Neutrophil (primary cell): Measurements from ENCODE around the gene UBE3C.
A peak's percentile ranks its signal among the peaks of the same experiment; 100 is the strongest.

ENCODE experiments used
- H3K27ac ChIP-seq: fragments of 200-600 bp; sonication (generic); 2 replicates; pipeline ENCODE4 v1.5.1; 2016; ENCODE audit warnings: mild to moderate bottlenecking, moderate library complexity
- H3K27me3 ChIP-seq: fragments of 200-600 bp; sonication (generic); 2 replicates; pipeline ENCODE4 v1.6.0; 2016; ENCODE audit warnings: mild to moderate bottlenecking
- H3K36me3 ChIP-seq: fragments of 200-600 bp; sonication (generic); 2 replicates; pipeline ENCODE4 v1.5.1; 2017
- H3K4me1 ChIP-seq, 2 experiments: fragments of 200-600 bp in 1 of 2; sonication (generic) in 1 of 2; 1 replicate in 1 of 2; 2 replicates in 1 of 2; pipeline versions ENCODE4 v1.5.1 to v1.6.1; 2013 to 2016; ENCODE audit warnings: low read depth in 1 of 2, low read length in 1 of 2, mild to moderate bottlenecking in 1 of 2, moderate library complexity in 1 of 2; ENCODE audit not compliant: control insufficient read depth in 1 of 2, insufficient read depth in 1 of 2
- H3K4me3 ChIP-seq, 2 experiments: fragments of 200-600 bp in 1 of 2; sonication (generic) in 1 of 2; 1 replicate in 1 of 2; 2 replicates in 1 of 2; pipeline ENCODE4 v1.5.1; 2013 to 2016; ENCODE audit warnings: low read depth in 1 of 2, low read length in 1 of 2, mild to moderate bottlenecking in 1 of 2, moderate library complexity in 1 of 2
- H3K9me3 ChIP-seq: fragments of 200-600 bp; sonication (generic); 2 replicates; pipeline ENCODE4 v1.5.1; 2016
- TF ChIP-seq, protein P1 (sequence below): fragments of 200-600 bp; sonication (generic); IDR thresholded peaks from 2 replicates; pipeline ENCODE4 v1.5.1; 2016; ENCODE audit warnings: antibody characterized with exemption

Gene UBE3C

DNA sequence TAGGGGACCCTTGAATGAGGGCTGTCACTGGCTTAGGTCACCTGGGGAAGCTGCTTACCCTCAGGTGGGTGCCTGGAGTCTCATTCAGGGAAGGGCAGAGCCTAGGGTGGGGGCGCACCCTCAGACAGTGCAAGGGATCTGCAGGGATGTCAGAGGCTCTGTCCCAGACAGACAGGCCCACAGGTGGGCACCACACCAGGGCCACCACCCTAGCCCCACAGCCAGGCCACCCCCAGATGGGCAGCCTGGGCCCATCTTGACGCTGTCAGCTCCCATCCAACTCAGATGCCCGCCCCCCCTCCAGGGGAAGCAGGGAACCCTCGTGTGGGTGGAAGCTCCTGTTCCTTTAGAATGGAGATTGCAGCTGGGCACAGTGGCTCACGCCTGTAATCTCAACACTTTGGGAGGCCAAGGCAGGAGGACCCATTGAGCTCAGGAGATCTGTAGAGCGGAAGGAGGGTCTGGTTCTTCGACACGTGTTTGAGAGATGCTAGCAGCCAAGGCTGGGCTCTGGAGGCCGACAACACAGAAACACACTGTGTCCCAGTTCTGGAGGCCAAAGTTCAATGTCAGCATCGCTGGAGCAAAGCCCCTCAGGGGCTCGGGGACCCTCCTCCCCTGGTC is 139.6 kb downstream of the UBE3C start:
- Histone ChIP-seq H3K9me3 (no peaks in the 10 kb centered on the region), H3K36me3 (no peaks in the 10 kb centered on the region), H3K4me3 (no peak overlapping the region), H3K27me3 (peaks cover 28% of the 10 kb centered on the region), H3K4me1 (peaks cover 27 to 33% of the 10 kb centered on the region in 2 experiments), H3K27ac (no peak overlapping the region)
- TF ChIP-seq, protein P1, sequence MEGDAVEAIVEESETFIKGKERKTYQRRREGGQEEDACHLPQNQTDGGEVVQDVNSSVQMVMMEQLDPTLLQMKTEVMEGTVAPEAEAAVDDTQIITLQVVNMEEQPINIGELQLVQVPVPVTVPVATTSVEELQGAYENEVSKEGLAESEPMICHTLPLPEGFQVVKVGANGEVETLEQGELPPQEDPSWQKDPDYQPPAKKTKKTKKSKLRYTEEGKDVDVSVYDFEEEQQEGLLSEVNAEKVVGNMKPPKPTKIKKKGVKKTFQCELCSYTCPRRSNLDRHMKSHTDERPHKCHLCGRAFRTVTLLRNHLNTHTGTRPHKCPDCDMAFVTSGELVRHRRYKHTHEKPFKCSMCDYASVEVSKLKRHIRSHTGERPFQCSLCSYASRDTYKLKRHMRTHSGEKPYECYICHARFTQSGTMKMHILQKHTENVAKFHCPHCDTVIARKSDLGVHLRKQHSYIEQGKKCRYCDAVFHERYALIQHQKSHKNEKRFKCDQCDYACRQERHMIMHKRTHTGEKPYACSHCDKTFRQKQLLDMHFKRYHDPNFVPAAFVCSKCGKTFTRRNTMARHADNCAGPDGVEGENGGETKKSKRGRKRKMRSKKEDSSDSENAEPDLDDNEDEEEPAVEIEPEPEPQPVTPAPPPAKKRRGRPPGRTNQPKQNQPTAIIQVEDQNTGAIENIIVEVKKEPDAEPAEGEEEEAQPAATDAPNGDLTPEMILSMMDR, result no peak

GRCh38 chr7:157278791-157279724 is 140.3 kb downstream of the UBE3C start:
- Histone ChIP-seq H3K4me1 (peaks cover 20 to 25% of the 10 kb centered on the region in 2 experiments), H3K9me3 (no peaks in the 10 kb centered on the region), H3K27ac (no peak overlapping the region)

GRCh38 chr7:157279741-157280215 is 141.1 kb downstream of the UBE3C start:
- Histone ChIP-seq H3K4me3 (peak overlapping the region; percentile 51 to 58), H3K27me3 (peaks cover 28% of the 10 kb centered on the region), H3K36me3 (no peaks in the 10 kb centered on the region), H3K9me3 (no peaks in the 10 kb centered on the region), H3K27ac (no peak overlapping the region), H3K4me1 (peaks cover 20 to 23% of the 10 kb centered on the region in 2 experiments)
- TF ChIP-seq, protein P1, result no peak

More at GRCh38 chr7:157278791-157279724, 140.3 kb downstream of the UBE3C start:
- TF ChIP-seq, protein P1, result no peak
- Histone ChIP-seq H3K4me3 (peak overlapping the region; percentile 51 to 58), H3K36me3 (no peaks in the 10 kb centered on the region), H3K27me3 (peaks cover 28% of the 10 kb centered on the region)

- TF ChIP-seq, protein P1, result no peak
- no peak overlapping the region for H3K4me3 ChIP-seq
Measured at GRCh38 chr7:157280216-157280841, 141.6 kb downstream of the UBE3C start.

GRCh38 chr7:157281221-157281998 is 142.7 kb downstream of the UBE3C start:
- Histone ChIP-seq H3K36me3 (no peaks in the 10 kb centered on the region), H3K27me3 (peaks cover 28% of the 10 kb centered on the region), H3K9me3 (no peaks in the 10 kb centered on the region), H3K4me3 (no peak overlapping the region), H3K27ac (no peak overlapping the region), H3K4me1 (peaks cover 14 to 17% of the 10 kb centered on the region in 2 experiments)
- TF ChIP-seq, protein P1, result no peak

More at GRCh38 chr7:157280216-157280841, 141.6 kb downstream of the UBE3C start:
- Histone ChIP-seq H3K27ac (no peak overlapping the region), H3K9me3 (no peaks in the 10 kb centered on the region), H3K4me1 (peaks cover 17 to 18% of the 10 kb centered on the region in 2 experiments), H3K27me3 (peaks cover 28% of the 10 kb centered on the region), H3K36me3 (no peaks in the 10 kb centered on the region)
